Gastrocnemius medialis (tissue), 4 donors: ENCODE data around the gene DHDH. TPM values are rescaled to one million over a fixed set of nuclear protein-coding genes. Genes with fewer than 3 reads are reported as not detected.
"Not testable (repeated sequence)": the region's sequence is repeated elsewhere in the genome, so short reads cannot be mapped to it uniquely, and the experiment has no call there.

Source experiments
- ATAC-seq, 2 donors: fragments of 150-250 bp; one replicate each; pipeline ENCODE4 v1.9.1; 2016
- DNase-seq, 2 donors: peaks; one replicate each; pipeline ENCODE4 v3.0.0-alpha.2; 2019
- H3K27ac ChIP-seq, 4 donors: fragments of 200-600 bp; sonication (generic); 1 replicate in 1 of 4; 2 replicates in 3 of 4; pipeline ENCODE4 v1.5.1; 2016 to 2018; ENCODE audit warnings: mild to moderate bottlenecking in 2 of 4, moderate library complexity in 1 of 4
- H3K27me3 ChIP-seq, 3 donors: fragments of 200-600 bp; sonication (generic) in 2 of 3; 1 replicate in 1 of 3; 2 replicates in 2 of 3; pipeline versions ENCODE4 v1.5.1 to v1.6.0; 2016 to 2019; ENCODE audit warnings: mild to moderate bottlenecking in 1 of 3, moderate library complexity in 1 of 3
- H3K36me3 ChIP-seq, 2 donors: fragments of 200-600 bp; sonication (generic) in 1 of 2; one replicate each; pipeline ENCODE4 v1.5.1; 2017 to 2018
- H3K4me1 ChIP-seq, 2 donors: fragments of 200-600 bp; sonication (generic) in 1 of 2; one replicate each; pipeline ENCODE4 v1.5.1; 2016 to 2017; ENCODE audit warnings: mild to moderate bottlenecking in 2 of 2
- H3K4me3 ChIP-seq, 4 donors: fragments of 200-600 bp; sonication (generic) in 3 of 4; 1 replicate in 1 of 4; 2 replicates in 3 of 4; pipeline ENCODE4 v1.5.1; 2016 to 2019; ENCODE audit warnings: mild to moderate bottlenecking in 2 of 4
- H3K9me3 ChIP-seq, 3 donors: fragments of 200-600 bp; sonication (generic) in 2 of 3; 1 replicate in 1 of 3; 2 replicates in 2 of 3; pipeline ENCODE4 v1.5.1; 2016 to 2019
- POLR2A ChIP-seq, 2 donors: fragments of 450-650 bp; IDR thresholded peaks; one replicate each; pipeline ENCODE4 v1.6.1; 2017; ENCODE audit warnings: antibody characterized with exemption in 2 of 2, mild to moderate bottlenecking in 2 of 2, moderate library complexity in 2 of 2
- in situ Hi-C, 4 donors: fragments of 200-750 bp; cut with MboI; loops; one replicate each; pipeline versions ENCODE4 v1.15.0 to v1.8.0; 2017; ENCODE audit warnings: low sequenced_read_pairs in 4 of 4
- intact Hi-C: fragments of 100-400 bp; cut with DNase I; formaldehyde crosslinking; loops from one replicate; pipeline ENCODE4 v1.15.1; 2023; ENCODE audit warnings: low total_unique reads
- total RNA-seq, 4 donors: library from RNA; depleted of rRNA; stranded (reverse); fragments of >200 nt; gene quantifications; one replicate each; pipeline versions ENCODE4 v1.1.0 to v1.2.3, GENCODE V29; 2016
- TF ChIP-seq, protein P1 (sequence below), 5 experiments: fragments of 450-650 bp in 3 of 5; fragments of 200-600 bp in 2 of 5; sonication (generic) in 2 of 5; IDR thresholded peaks in 4 of 5; conservative IDR thresholded peaks in 1 of 5; 1 replicate in 4 of 5; 2 replicates in 1 of 5; pipeline ENCODE4 v1.5.1; 2016 to 2019; ENCODE audit warnings: antibody characterized with exemption in 5 of 5, mild to moderate bottlenecking in 3 of 5, moderate library complexity in 3 of 5

DHDH gene
- total RNA-seq, 4 donors from 2014 or later, result not detected

GRCh38 chr19:48921721-48922500 lies 11.6 kb upstream of the DHDH start:
- Histone ChIP-seq H3K27me3 (no peaks in the 10 kb centered on the region), H3K4me1 (no peaks in the 10 kb centered on the region), H3K4me3 (no peak overlapping the region), H3K9me3 (no peaks in the 10 kb centered on the region), H3K36me3 (peaks cover 0 to 52% of the 10 kb centered on the region in 2 donors), H3K27ac (no peak overlapping the region)
- intact Hi-C loops (no loop called here), in situ Hi-C loops (no loop called here)
- TF ChIP-seq, protein P1, sequence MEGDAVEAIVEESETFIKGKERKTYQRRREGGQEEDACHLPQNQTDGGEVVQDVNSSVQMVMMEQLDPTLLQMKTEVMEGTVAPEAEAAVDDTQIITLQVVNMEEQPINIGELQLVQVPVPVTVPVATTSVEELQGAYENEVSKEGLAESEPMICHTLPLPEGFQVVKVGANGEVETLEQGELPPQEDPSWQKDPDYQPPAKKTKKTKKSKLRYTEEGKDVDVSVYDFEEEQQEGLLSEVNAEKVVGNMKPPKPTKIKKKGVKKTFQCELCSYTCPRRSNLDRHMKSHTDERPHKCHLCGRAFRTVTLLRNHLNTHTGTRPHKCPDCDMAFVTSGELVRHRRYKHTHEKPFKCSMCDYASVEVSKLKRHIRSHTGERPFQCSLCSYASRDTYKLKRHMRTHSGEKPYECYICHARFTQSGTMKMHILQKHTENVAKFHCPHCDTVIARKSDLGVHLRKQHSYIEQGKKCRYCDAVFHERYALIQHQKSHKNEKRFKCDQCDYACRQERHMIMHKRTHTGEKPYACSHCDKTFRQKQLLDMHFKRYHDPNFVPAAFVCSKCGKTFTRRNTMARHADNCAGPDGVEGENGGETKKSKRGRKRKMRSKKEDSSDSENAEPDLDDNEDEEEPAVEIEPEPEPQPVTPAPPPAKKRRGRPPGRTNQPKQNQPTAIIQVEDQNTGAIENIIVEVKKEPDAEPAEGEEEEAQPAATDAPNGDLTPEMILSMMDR (IDR thresholded peaks at IDR 0.05 in 4 of 5, conservative IDR thresholded peaks at IDR 0.05 in 1 of 5), result no peak
- TF ChIP-seq POLR2A (IDR thresholded peaks at IDR 0.05), result no peak
- DNase-seq (no peak), ATAC-seq (no peak)

DNA sequence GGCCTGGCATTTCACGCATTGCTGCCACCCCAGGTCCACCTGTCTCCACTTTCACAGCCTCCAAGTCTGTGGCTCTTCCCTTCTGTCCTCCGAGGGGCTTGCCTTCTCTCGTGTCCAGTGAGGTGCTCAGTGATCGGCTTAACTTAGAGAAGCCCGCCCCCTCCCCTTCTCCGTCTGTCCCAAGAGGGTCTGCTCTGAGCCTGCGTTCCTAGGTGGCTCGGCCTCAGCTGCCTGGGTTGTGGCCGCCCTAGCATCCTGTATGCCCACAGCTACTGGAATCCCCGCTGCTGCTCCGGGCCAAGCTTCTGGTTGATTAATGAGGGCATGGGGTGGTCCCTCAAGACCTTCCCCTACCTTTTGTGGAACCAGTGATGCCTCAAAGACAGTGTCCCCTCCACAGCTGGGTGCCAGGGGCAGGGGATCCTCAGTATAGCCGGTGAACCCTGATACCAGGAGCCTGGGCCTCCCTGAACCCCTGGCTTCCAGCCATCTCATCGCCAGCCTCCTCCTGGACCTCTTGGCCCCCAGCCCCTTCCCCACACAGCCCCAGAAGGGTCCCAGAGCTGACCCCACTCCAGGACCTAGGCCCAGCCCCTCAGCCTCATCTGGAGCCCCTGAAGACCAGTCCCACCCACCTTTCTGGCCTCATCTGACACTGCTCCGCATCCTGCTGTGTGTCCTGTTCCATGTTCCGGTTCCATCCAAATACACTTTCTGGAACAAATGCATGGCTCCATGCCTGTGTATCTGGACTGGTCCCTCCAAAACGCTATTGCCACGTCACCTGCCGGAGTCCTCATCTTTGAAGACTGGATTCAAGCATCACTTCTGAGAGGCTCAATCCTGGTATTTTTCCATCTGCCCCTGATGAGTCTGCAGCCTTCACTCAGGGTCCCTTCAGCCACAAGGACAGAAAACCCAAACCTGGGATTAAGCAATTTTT lies 10.7 kb upstream of the DHDH start:
- intact Hi-C loops (no loop called here), in situ Hi-C loops (no loop called here)
- H3K27ac ChIP-seq, result no peak overlapping the region
- H3K27me3 ChIP-seq, result no peaks in the 10 kb centered on the region
- TF ChIP-seq, protein P1 (IDR thresholded peaks at IDR 0.05 in 4 of 5, conservative IDR thresholded peaks at IDR 0.05 in 1 of 5), result no peak
- TF ChIP-seq POLR2A (IDR thresholded peaks at IDR 0.05), result no peak
- no peaks in the 10 kb centered on the region for H3K4me1 ChIP-seq
- no peak overlapping the region for H3K4me3 ChIP-seq
- ATAC-seq, result no peak
- H3K36me3 ChIP-seq, result peaks cover 0 to 52% of the 10 kb centered on the region in 2 donors
- H3K9me3 ChIP-seq, result no peaks in the 10 kb centered on the region
- no peak for DNase-seq

- Histone ChIP-seq H3K27ac (no peak overlapping the region), H3K4me3 (no peak overlapping the region), H3K4me1 (no peaks in the 10 kb centered on the region), H3K36me3 (peaks cover 0 to 30% of the 10 kb centered on the region in 2 donors), H3K27me3 (no peaks in the 10 kb centered on the region), H3K9me3 (no peaks in the 10 kb centered on the region)
- ATAC-seq (no peak), DNase-seq (no peak)
- TF ChIP-seq, protein P1 (IDR thresholded peaks at IDR 0.05 in 4 of 5, conservative IDR thresholded peaks at IDR 0.05 in 1 of 5), result no peak
- TF ChIP-seq POLR2A (IDR thresholded peaks at IDR 0.05), result no peak
- in situ Hi-C loops, result no loop called here
- intact Hi-C loops, result no loop called here
Observed at GRCh38 chr19:48925240-48925843, 8.2 kb upstream of the DHDH start.

GRCh38 chr19:48925890-48926289 lies 7.6 kb upstream of the DHDH start:
- H3K4me1 ChIP-seq, H3K9me3 ChIP-seq, ATAC-seq, H3K27me3 ChIP-seq, H3K27ac ChIP-seq, intact Hi-C loops, DNase-seq, in situ Hi-C loops, H3K4me3 ChIP-seq: not testable (repeated sequence)
- peaks cover 0 to 25% of the 10 kb centered on the region in 2 donors for H3K36me3 ChIP-seq
